Breast epithelium (tissue), 3 donors: ENCODE data around the gene COL8A2.

ENCODE experiments used
- POLR2A ChIP-seq: fragments of 450-650 bp; IDR thresholded peaks from one replicate; pipeline ENCODE4 v1.6.1; 2016; ENCODE audit warnings: antibody characterized with exemption, mild to moderate bottlenecking, moderate library complexity
- TF ChIP-seq, protein P1 (sequence below), 3 donors: fragments of 450-650 bp; IDR thresholded peaks; one replicate each; pipeline ENCODE4 v1.5.1; 2016 to 2017; ENCODE audit warnings: antibody characterized with exemption in 3 of 3, mild to moderate bottlenecking in 3 of 3, moderate library complexity in 3 of 3

DNA sequence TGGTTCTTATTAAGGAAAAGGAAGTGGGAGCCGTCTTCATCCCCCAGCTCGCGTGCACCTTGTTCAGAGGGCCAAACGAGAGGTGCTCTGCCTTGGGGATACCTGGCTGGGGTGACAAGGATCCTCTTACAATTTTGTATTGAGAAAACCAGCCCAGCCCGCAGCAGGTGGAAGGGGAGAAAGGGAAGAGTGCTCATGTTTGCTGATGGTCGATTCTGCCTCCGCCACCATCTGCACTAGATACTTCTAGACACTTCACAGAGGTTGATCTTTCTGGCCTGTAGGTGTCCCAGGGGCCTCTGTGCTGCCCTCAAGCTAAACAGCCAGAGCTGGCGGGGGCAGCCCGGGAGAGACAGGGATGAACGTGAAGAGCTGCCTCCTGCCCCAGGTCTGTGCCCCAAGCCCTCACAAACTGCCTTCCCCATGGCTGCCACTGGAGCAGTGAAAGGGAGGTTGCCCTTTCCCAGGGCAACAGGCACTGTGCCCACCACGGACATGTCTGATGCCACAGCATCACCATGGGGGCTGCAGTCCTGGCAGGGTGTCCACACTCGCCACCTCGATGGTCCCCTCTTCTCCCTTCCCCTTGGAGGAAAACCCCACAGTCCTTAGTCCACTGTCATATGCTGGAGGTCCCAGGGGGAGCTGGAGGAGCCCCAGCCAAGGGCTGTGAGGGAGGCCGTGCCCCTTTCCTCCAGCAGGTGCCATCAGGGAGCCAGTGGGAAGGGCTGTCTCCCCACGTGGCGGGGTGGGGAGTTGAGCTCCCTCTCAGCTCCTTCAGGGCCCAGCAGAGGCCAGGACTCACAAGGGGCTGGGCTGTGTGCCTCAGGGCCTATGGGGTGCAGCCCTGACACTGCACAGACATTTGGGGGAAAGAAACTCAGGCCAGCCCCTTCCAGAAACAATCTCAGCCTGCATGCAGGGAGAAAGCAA, 28.3 kb downstream of the COL8A2 start:
- TF ChIP-seq, protein P1, sequence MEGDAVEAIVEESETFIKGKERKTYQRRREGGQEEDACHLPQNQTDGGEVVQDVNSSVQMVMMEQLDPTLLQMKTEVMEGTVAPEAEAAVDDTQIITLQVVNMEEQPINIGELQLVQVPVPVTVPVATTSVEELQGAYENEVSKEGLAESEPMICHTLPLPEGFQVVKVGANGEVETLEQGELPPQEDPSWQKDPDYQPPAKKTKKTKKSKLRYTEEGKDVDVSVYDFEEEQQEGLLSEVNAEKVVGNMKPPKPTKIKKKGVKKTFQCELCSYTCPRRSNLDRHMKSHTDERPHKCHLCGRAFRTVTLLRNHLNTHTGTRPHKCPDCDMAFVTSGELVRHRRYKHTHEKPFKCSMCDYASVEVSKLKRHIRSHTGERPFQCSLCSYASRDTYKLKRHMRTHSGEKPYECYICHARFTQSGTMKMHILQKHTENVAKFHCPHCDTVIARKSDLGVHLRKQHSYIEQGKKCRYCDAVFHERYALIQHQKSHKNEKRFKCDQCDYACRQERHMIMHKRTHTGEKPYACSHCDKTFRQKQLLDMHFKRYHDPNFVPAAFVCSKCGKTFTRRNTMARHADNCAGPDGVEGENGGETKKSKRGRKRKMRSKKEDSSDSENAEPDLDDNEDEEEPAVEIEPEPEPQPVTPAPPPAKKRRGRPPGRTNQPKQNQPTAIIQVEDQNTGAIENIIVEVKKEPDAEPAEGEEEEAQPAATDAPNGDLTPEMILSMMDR (IDR thresholded peaks at IDR 0.05): no peak
- TF ChIP-seq POLR2A: no peak
